PFSK-1 (cell line): Measurements from ENCODE around the gene PEX7.

Source experiments
- REST ChIP-seq, 2 experiments: IDR thresholded peaks; 2 replicates each; pipeline versions ENCODE4 v1.6.1 to v1.8.0; 2011 to 2012; ENCODE audit warnings: low read depth in 2 of 2, low read length in 2 of 2, control low read depth in 1 of 2, inconsistent platforms in 1 of 2, mild to moderate bottlenecking in 1 of 2, moderate library complexity in 1 of 2; ENCODE audit not compliant: insufficient read depth in 1 of 2
- TAF1 ChIP-seq: IDR thresholded peaks from 2 replicates; pipeline ENCODE4 v1.6.1; 2012; ENCODE audit warnings: low read length, control low read depth, borderline replicate concordance; ENCODE audit not compliant: insufficient read depth

- no peak for TF ChIP-seq TAF1
- TF ChIP-seq REST (IDR thresholded peaks at IDR 0.05; ENCODE audit: insufficient read depth in 1 of 2, low read depth in 2 of 2, low read length in 2 of 2), result no peak
Observed at GRCh38 chr6:136787726-136788068, 34.7 kb upstream of the PEX7 start.
